ENCODE results near the gene KIRREL3. TPM values are rescaled to one million over a fixed set of nuclear protein-coding genes. Genes with fewer than 3 reads are reported as not detected.

Gene KIRREL3
- total and polyA plus RNA-seq, 4 donors = 0.90 TPM; not detected in 3

- no peak for ATAC-seq (ENCODE audit: low FRiP score)
- intact Hi-C loops (cut with DNase I) = no loop called here
Observed at GRCh38 chr11:126476977-126477376, 523.6 kb downstream of the KIRREL3 start.

DNA sequence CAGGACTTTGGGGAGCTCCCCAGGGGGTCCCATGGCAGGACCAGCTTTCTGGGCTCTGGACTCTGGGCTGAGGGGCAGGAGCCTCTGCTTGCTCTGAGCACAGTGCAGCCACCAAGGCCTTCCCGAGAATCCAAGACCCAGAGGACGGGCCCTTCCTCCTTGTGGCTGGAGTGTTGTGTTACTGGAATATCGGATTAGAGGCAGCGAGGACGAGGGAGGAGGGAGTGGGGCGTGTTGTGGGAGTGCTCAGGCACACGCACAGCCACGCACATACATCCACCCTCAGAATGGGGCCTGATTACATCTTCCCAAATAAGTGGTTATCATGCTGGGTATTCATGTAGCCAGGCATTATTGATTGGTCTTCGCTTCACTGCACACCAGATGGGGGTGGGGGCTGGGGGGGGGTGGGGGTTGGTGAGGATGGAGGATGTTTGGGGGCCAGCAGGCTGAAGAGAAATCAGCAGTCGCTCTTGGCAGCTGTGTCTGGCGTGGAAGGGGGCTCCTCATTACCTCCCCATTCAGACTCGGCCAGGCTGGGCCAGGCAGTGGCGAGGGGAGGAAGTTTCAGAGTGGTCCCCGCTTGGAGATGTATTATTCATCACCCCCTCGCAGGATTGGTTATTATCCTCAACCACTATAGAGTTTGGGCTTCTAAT lies 524.2 kb downstream of the KIRREL3 start:
- intact Hi-C loops (cut with DNase I) = no loop called here
- Histone ChIP-seq H3K9me3 (ENCODE audit: control insufficient read depth, low read length) (no peaks in the 10 kb centered on the region), H3K4me3 (ENCODE audit: low read length in 2 of 2) (no peak overlapping the region), H3K27me3 (ENCODE audit: control insufficient read depth in 1 of 2, insufficient read depth in 2 of 2, low read length in 1 of 2) (no peaks in the 10 kb centered on the region), H3K4me1 (ENCODE audit: control insufficient read depth in 1 of 2, insufficient read depth in 2 of 2, low read length in 2 of 2) (no peaks in the 10 kb centered on the region), H3K36me3 (ENCODE audit: control insufficient read depth in 1 of 2, insufficient read depth in 2 of 2, low read length in 1 of 2) (no peaks in the 10 kb centered on the region), H3K27ac (ENCODE audit: low read depth in 1 of 2, low read length in 2 of 2) (no peak overlapping the region)
- 83 to 85% methylated on average over 15 of the region's 15 CpGs for WGBS, 2 donors
- ATAC-seq (ENCODE audit: low FRiP score) (no peak), DNase-seq (no peak)

More at GRCh38 chr11:126476977-126477376, 523.6 kb downstream of the KIRREL3 start:
- no peaks in the 10 kb centered on the region for H3K9me3 ChIP-seq (ENCODE audit: control insufficient read depth, low read length)
- 84% methylated on average over 9 of the region's 9 CpGs for WGBS, 2 donors
- H3K27ac ChIP-seq (ENCODE audit: low read depth in 1 of 2, low read length in 2 of 2) = no peak overlapping the region
- no peaks in the 10 kb centered on the region for H3K4me1 ChIP-seq (ENCODE audit: control insufficient read depth in 1 of 2, insufficient read depth in 2 of 2, low read length in 2 of 2)
- H3K36me3 ChIP-seq (ENCODE audit: control insufficient read depth in 1 of 2, insufficient read depth in 2 of 2, low read length in 1 of 2) = no peaks in the 10 kb centered on the region
- no peak overlapping the region for H3K4me3 ChIP-seq (ENCODE audit: low read length in 2 of 2)
- H3K27me3 ChIP-seq (ENCODE audit: control insufficient read depth in 1 of 2, insufficient read depth in 2 of 2, low read length in 1 of 2) = no peaks in the 10 kb centered on the region
- no peak for DNase-seq

GRCh38 chr11:126475014-126475991 lies 525.3 kb downstream of the KIRREL3 start:
- ATAC-seq (ENCODE audit: low FRiP score) (no peak), DNase-seq (no peak)
- Histone ChIP-seq H3K27ac (ENCODE audit: low read depth in 1 of 2, low read length in 2 of 2) (no peak overlapping the region), H3K4me3 (ENCODE audit: low read length in 2 of 2) (no peak overlapping the region), H3K27me3 (ENCODE audit: control insufficient read depth in 1 of 2, insufficient read depth in 2 of 2, low read length in 1 of 2) (no peaks in the 10 kb centered on the region), H3K4me1 (ENCODE audit: control insufficient read depth in 1 of 2, insufficient read depth in 2 of 2, low read length in 2 of 2) (no peaks in the 10 kb centered on the region), H3K9me3 (ENCODE audit: control insufficient read depth, low read length) (no peaks in the 10 kb centered on the region), H3K36me3 (ENCODE audit: control insufficient read depth in 1 of 2, insufficient read depth in 2 of 2, low read length in 1 of 2) (no peaks in the 10 kb centered on the region)
- intact Hi-C loops (cut with DNase I) = no loop called here
- WGBS, 2 donors = 84% methylated on average over 26 of the region's 26 CpGs

GRCh38 chr11:126474220-126474619 lies 526.4 kb downstream of the KIRREL3 start:
- Histone ChIP-seq H3K27ac (ENCODE audit: low read depth in 1 of 2, low read length in 2 of 2) (no peak overlapping the region), H3K4me1 (ENCODE audit: control insufficient read depth in 1 of 2, insufficient read depth in 2 of 2, low read length in 2 of 2) (no peaks in the 10 kb centered on the region), H3K36me3 (ENCODE audit: control insufficient read depth in 1 of 2, insufficient read depth in 2 of 2, low read length in 1 of 2) (no peaks in the 10 kb centered on the region), H3K9me3 (ENCODE audit: control insufficient read depth, low read length) (no peaks in the 10 kb centered on the region), H3K27me3 (ENCODE audit: control insufficient read depth in 1 of 2, insufficient read depth in 2 of 2, low read length in 1 of 2) (no peaks in the 10 kb centered on the region), H3K4me3 (ENCODE audit: low read length in 2 of 2) (no peak overlapping the region)
- intact Hi-C loops (cut with DNase I) = no loop called here
- ATAC-seq (ENCODE audit: low FRiP score) (no peak), DNase-seq (no peak)
- 85 to 94% methylated on average over 9 of the region's 9 CpGs for WGBS, 2 donors

DNA sequence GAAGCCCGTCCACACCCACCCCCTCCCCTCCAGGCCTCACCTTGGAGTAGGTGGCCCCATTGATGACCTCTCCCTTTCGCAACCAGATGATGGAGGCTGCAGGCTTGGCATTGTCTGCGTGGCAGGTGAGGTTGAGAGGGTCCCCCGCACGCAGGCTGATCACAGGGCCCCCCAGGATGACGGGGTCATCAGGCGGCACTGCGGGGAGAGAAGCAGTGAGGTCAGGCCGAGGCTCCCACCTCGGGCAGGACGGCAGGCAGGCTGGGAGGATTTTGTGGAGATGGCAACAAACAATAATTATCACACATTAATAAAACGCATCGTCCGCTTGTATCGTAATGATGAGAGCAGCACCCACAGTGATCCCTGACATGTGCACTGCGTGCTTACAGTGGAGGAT lies 527.3 kb downstream of the KIRREL3 start:
- 94 to 95% methylated on average over 16 of the region's 16 CpGs for WGBS, 2 donors
- Histone ChIP-seq H3K4me3 (ENCODE audit: low read length in 2 of 2) (no peak overlapping the region), H3K4me1 (ENCODE audit: control insufficient read depth in 1 of 2, insufficient read depth in 2 of 2, low read length in 2 of 2) (no peaks in the 10 kb centered on the region), H3K27me3 (ENCODE audit: control insufficient read depth in 1 of 2, insufficient read depth in 2 of 2, low read length in 1 of 2) (no peaks in the 10 kb centered on the region), H3K27ac (ENCODE audit: low read depth in 1 of 2, low read length in 2 of 2) (no peak overlapping the region), H3K9me3 (ENCODE audit: control insufficient read depth, low read length) (no peaks in the 10 kb centered on the region), H3K36me3 (ENCODE audit: control insufficient read depth in 1 of 2, insufficient read depth in 2 of 2, low read length in 1 of 2) (no peaks in the 10 kb centered on the region)
- ATAC-seq (ENCODE audit: low FRiP score) (no peak), DNase-seq (no peak)
- intact Hi-C loops (cut with DNase I) = no loop called here

- intact Hi-C loops (cut with DNase I) = no loop called here
- H3K27ac ChIP-seq (ENCODE audit: low read depth in 1 of 2, low read length in 2 of 2) = no peak overlapping the region
- H3K4me3 ChIP-seq (ENCODE audit: low read length in 2 of 2) = no peak overlapping the region
- no peaks in the 10 kb centered on the region for H3K27me3 ChIP-seq (ENCODE audit: control insufficient read depth in 1 of 2, insufficient read depth in 2 of 2, low read length in 1 of 2)
- ATAC-seq (ENCODE audit: low FRiP score) (no peak), DNase-seq (no peak)
- no peaks in the 10 kb centered on the region for H3K4me1 ChIP-seq (ENCODE audit: control insufficient read depth in 1 of 2, insufficient read depth in 2 of 2, low read length in 2 of 2)
- H3K9me3 ChIP-seq (ENCODE audit: control insufficient read depth, low read length) = no peaks in the 10 kb centered on the region
- H3K36me3 ChIP-seq (ENCODE audit: control insufficient read depth in 1 of 2, insufficient read depth in 2 of 2, low read length in 1 of 2) = no peaks in the 10 kb centered on the region
- 89 to 93% methylated on average over 7 of the region's 7 CpGs for WGBS, 2 donors
Observed at GRCh38 chr11:126469311-126469710, 531.3 kb downstream of the KIRREL3 start.

GRCh38 chr11:126468102-126468521 lies 532.5 kb downstream of the KIRREL3 start:
- ATAC-seq (ENCODE audit: low FRiP score) = no peak

GRCh38 chr11:126467471-126467870 lies 533.1 kb downstream of the KIRREL3 start:
- Histone ChIP-seq H3K9me3 (ENCODE audit: control insufficient read depth, low read length) (no peaks in the 10 kb centered on the region), H3K4me1 (ENCODE audit: control insufficient read depth in 1 of 2, insufficient read depth in 2 of 2, low read length in 2 of 2) (no peaks in the 10 kb centered on the region), H3K36me3 (ENCODE audit: control insufficient read depth in 1 of 2, insufficient read depth in 2 of 2, low read length in 1 of 2) (no peaks in the 10 kb centered on the region), H3K4me3 (ENCODE audit: low read length in 2 of 2) (no peak overlapping the region), H3K27me3 (ENCODE audit: control insufficient read depth in 1 of 2, insufficient read depth in 2 of 2, low read length in 1 of 2) (no peaks in the 10 kb centered on the region), H3K27ac (ENCODE audit: low read depth in 1 of 2, low read length in 2 of 2) (no peak overlapping the region)
- DNase-seq = no peak
- intact Hi-C loops (cut with DNase I) = no loop called here
- WGBS, 2 donors = 95 to 98% methylated on average over 8 of the region's 8 CpGs
- no peak for ATAC-seq (ENCODE audit: low FRiP score)

More at GRCh38 chr11:126468102-126468521, 532.5 kb downstream of the KIRREL3 start:
- Histone ChIP-seq H3K27me3 (ENCODE audit: control insufficient read depth in 1 of 2, insufficient read depth in 2 of 2, low read length in 1 of 2) (no peaks in the 10 kb centered on the region), H3K4me3 (ENCODE audit: low read length in 2 of 2) (no peak overlapping the region), H3K36me3 (ENCODE audit: control insufficient read depth in 1 of 2, insufficient read depth in 2 of 2, low read length in 1 of 2) (no peaks in the 10 kb centered on the region), H3K4me1 (ENCODE audit: control insufficient read depth in 1 of 2, insufficient read depth in 2 of 2, low read length in 2 of 2) (no peaks in the 10 kb centered on the region), H3K27ac (ENCODE audit: low read depth in 1 of 2, low read length in 2 of 2) (no peak overlapping the region), H3K9me3 (ENCODE audit: control insufficient read depth, low read length) (no peaks in the 10 kb centered on the region)
- intact Hi-C loops (cut with DNase I) = no loop called here
- 80 to 94% methylated on average over 7 of the region's 7 CpGs for WGBS, 2 donors
- no peak for DNase-seq

- intact Hi-C loops (cut with DNase I) = no loop called here
- Histone ChIP-seq H3K27ac (ENCODE audit: low read depth in 1 of 2, low read length in 2 of 2) (no peak overlapping the region), H3K27me3 (ENCODE audit: control insufficient read depth in 1 of 2, insufficient read depth in 2 of 2, low read length in 1 of 2) (no peaks in the 10 kb centered on the region), H3K9me3 (ENCODE audit: control insufficient read depth, low read length) (no peaks in the 10 kb centered on the region), H3K4me1 (ENCODE audit: control insufficient read depth in 1 of 2, insufficient read depth in 2 of 2, low read length in 2 of 2) (no peaks in the 10 kb centered on the region), H3K4me3 (ENCODE audit: low read length in 2 of 2) (no peak overlapping the region), H3K36me3 (ENCODE audit: control insufficient read depth in 1 of 2, insufficient read depth in 2 of 2, low read length in 1 of 2) (no peaks in the 10 kb centered on the region)
- 94% methylated on average over 13 of the region's 13 CpGs for WGBS, 2 donors
- ATAC-seq (ENCODE audit: low FRiP score) (no peak), DNase-seq (no peak)
Observed at GRCh38 chr11:126467046-126467370, 533.6 kb downstream of the KIRREL3 start.
